Measurements from ENCODE around the gene QKI.

QKI gene

GRCh38 chr6:163617549-163617948 is 203.0 kb downstream of the QKI start:
- no peak for DNase-seq (ENCODE audit: low read depth)

- DNase-seq (ENCODE audit: low read depth): no peak
These were observed 205.6 kb downstream of the QKI start for GRCh38 chr6:163620101-163620500.

- DNase-seq (ENCODE audit: low read depth): no peak
These were observed 206.3 kb downstream of the QKI start for GRCh38 chr6:163620670-163621330.

- no peak for DNase-seq (ENCODE audit: low read depth)
These were observed 210.7 kb downstream of the QKI start for GRCh38 chr6:163625265-163625664.

GRCh38 chr6:163626073-163626867 is 211.8 kb downstream of the QKI start:
- no peak for DNase-seq (ENCODE audit: low read depth)

- no peak for DNase-seq (ENCODE audit: low read depth)
These were observed 212.9 kb downstream of the QKI start for GRCh38 chr6:163627274-163628062.

Measured in amniotic epithelial cell (primary cell).